OCI-LY1 (cell line): ENCODE measurements around the gene CMBL.

Experiments used
- EZH2 ChIP-seq: fragments of 200-600 bp; sonication (generic), shearing (Covaris generic); IDR thresholded peaks from 2 replicates; pipeline ENCODE4 v1.8.0; 2017; ENCODE audit warnings: borderline replicate concordance, mixed run types, mild to moderate bottlenecking, antibody characterized with exemption, low read length, moderate library complexity, mixed read lengths
- TF ChIP-seq, protein P1 (sequence below): fragments of 200-600 bp; sonication (generic), shearing (Covaris generic); IDR thresholded peaks from 2 replicates; pipeline ENCODE4 v1.5.1; 2017; ENCODE audit warnings: mild to moderate bottlenecking, antibody characterized with exemption, low read length, moderate library complexity, mixed read lengths

DNA sequence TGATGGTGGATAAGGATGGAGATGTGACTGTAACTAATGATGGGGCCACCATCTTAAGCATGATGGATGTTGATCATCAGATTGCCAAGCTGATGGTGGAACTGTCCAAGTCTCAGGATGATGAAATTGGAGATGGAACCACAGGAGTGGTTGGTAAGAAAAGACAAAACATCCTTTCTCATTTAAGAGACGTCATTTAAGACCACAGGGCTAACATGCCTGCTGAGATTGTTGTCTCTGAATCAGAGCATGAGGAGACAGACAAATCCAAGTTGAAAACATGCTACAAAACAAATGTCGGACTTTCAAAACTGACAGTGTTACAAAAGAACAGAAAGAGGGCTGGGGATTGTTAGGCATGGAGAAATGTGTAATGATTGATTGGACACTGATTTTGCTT is 53.0 kb downstream of the CMBL start:
- TF ChIP-seq, protein P1, sequence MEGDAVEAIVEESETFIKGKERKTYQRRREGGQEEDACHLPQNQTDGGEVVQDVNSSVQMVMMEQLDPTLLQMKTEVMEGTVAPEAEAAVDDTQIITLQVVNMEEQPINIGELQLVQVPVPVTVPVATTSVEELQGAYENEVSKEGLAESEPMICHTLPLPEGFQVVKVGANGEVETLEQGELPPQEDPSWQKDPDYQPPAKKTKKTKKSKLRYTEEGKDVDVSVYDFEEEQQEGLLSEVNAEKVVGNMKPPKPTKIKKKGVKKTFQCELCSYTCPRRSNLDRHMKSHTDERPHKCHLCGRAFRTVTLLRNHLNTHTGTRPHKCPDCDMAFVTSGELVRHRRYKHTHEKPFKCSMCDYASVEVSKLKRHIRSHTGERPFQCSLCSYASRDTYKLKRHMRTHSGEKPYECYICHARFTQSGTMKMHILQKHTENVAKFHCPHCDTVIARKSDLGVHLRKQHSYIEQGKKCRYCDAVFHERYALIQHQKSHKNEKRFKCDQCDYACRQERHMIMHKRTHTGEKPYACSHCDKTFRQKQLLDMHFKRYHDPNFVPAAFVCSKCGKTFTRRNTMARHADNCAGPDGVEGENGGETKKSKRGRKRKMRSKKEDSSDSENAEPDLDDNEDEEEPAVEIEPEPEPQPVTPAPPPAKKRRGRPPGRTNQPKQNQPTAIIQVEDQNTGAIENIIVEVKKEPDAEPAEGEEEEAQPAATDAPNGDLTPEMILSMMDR, result no peak
- no peak for TF ChIP-seq EZH2
